K562 (cell line): ENCODE results near the gene CLHC1. TPM values are rescaled to one million over a fixed set of nuclear protein-coding genes. Genes with fewer than 3 reads are reported as not detected.

Source experiments
- ATAC-seq: fragments of 200-7000 bp; cut with Tn5 transposase; 3 replicates; pipeline ENCODE4 v1.9.1; 2020; ENCODE audit warnings: moderate library complexity
- BruUV-seq: library from RNA; stranded (reverse); fragments of 400-500 nt; replicated peaks from 2 replicates; lab custom pipeline; 2021; lab: Mats Ljungman, UMichigan
- CTCF ChIA-PET: fragments of 300-600 bp; formaldehyde crosslinking; extraction: SDS; loops from one replicate; lab custom pipeline; 2021; ENCODE audit warnings: low intra/inter-chr PET ratio; lab: Yijun Ruan, JAX
- POLR2A ChIA-PET: fragments of 300-600, 350-650 bp; sonication (Branson Sonifier 250); formaldehyde crosslinking; extraction: SDS; loops from one replicate; lab custom pipeline; 2021; ENCODE audit warnings: antibody characterized with exemption, inconsistent platforms; lab: Yijun Ruan, JAX
- DNase-seq, 4 experiments: peaks; one replicate each; pipeline versions ENCODE4 v3.0.0 to v3.0.0-alpha.2; 2011 to 2018; ENCODE audit warnings: low spot score in 3 of 4, mixed read lengths in 3 of 4; ENCODE audit errors: extremely low read depth in 1 of 4
- FAIRE-seq: peaks from 2 replicates; lab custom pipeline; 2011; peaks lifted over from hg19 to GRCh38; lab: Jason Lieb, UNC
- H2AFZ ChIP-seq: 2 replicates; pipeline ENCODE4 v1.6.0; 2011; ENCODE audit warnings: low read depth, low read length, control low read depth, inconsistent platforms
- H3K27ac ChIP-seq: fragments of 200-600 bp; 3 replicates; pipeline ENCODE4 v1.8.0; 2011; ENCODE audit warnings: low read depth, mild to moderate bottlenecking, control low read depth, inconsistent platforms, low read length, moderate library complexity, mixed read lengths; ENCODE audit errors: extremely low read depth
- H3K27me3 ChIP-seq, 2 experiments: fragments of 300-600 bp in 1 of 2; 2 replicates in 1 of 2; 3 replicates in 1 of 2; pipeline versions ENCODE4 v1.6.0 to v1.8.0; 2011; ENCODE audit warnings: inconsistent platforms in 2 of 2, low read length in 2 of 2, mild to moderate bottlenecking in 1 of 2, mixed read lengths in 1 of 2, moderate library complexity in 1 of 2; ENCODE audit not compliant: control insufficient read depth in 2 of 2, insufficient read depth in 2 of 2
- H3K36me3 ChIP-seq: fragments of 300-600 bp; 3 replicates; pipeline ENCODE4 v1.8.0; 2011; ENCODE audit warnings: mild to moderate bottlenecking, low read length, inconsistent platforms; ENCODE audit not compliant: control insufficient read depth, insufficient read depth
- H3K4me1 ChIP-seq, 2 experiments: fragments of 200-600 bp in 1 of 2; replicated peaks in 1 of 2; 2 replicates in 1 of 2; 3 replicates in 1 of 2; pipeline versions ENCODE4 v1.5.1 to v1.8.0; 2011; ENCODE audit warnings: inconsistent platforms in 2 of 2, low read length in 2 of 2, mild to moderate bottlenecking in 1 of 2, mixed read lengths in 1 of 2, moderate library complexity in 1 of 2; ENCODE audit not compliant: control insufficient read depth in 2 of 2, insufficient read depth in 2 of 2
- H3K4me2 ChIP-seq: 2 replicates; pipeline ENCODE4 v1.6.1; 2011; ENCODE audit warnings: low read length, control low read depth, inconsistent platforms, mixed read lengths; ENCODE audit not compliant: insufficient read depth
- H3K4me3 ChIP-seq: fragments of 200-600 bp; sonication (generic), shearing (Covaris generic); 2 replicates; pipeline ENCODE4 v1.5.1; 2016; ENCODE audit warnings: control low read depth, inconsistent platforms
- H3K79me2 ChIP-seq: fragments of 200-600 bp; 3 replicates; pipeline ENCODE4 v1.8.0; 2011; ENCODE audit warnings: low read length, inconsistent platforms; ENCODE audit not compliant: control insufficient read depth, insufficient read depth
- H3K9ac ChIP-seq, 2 experiments: 2 replicates each; pipeline versions ENCODE4 v1.6.0 to v1.6.1; 2011; ENCODE audit warnings: low read depth in 2 of 2, low read length in 2 of 2, control low read depth in 1 of 2, inconsistent platforms in 1 of 2, mild to moderate bottlenecking in 1 of 2, mixed read lengths in 1 of 2; ENCODE audit not compliant: insufficient read depth in 1 of 2
- H3K9me1 ChIP-seq: one replicate; pipeline ENCODE4 v1.6.0; 2011; ENCODE audit warnings: inconsistent platforms, mild to moderate bottlenecking, low read length, moderate library complexity; ENCODE audit not compliant: control insufficient read depth, insufficient read depth
- H3K9me3 ChIP-seq: replicated peaks from 2 replicates; pipeline ENCODE4 v1.5.1; 2011; ENCODE audit warnings: low read depth, low read length, inconsistent platforms; ENCODE audit not compliant: control insufficient read depth, insufficient read depth
- H4K20me1 ChIP-seq: replicated peaks from 2 replicates; pipeline ENCODE4 v1.6.1; 2011; ENCODE audit warnings: low read length, inconsistent platforms, mixed read lengths; ENCODE audit not compliant: control insufficient read depth, insufficient read depth
- BMI1 ChIP-seq: fragments of 150-350 bp; IDR thresholded peaks from 2 replicates; pipeline ENCODE4 v1.6.1; 2014; ENCODE audit warnings: low read length
- CCNT2 ChIP-seq: IDR thresholded peaks from 2 replicates; pipeline ENCODE4 v1.6.1; 2011; ENCODE audit warnings: borderline replicate concordance, low read depth, mild to moderate bottlenecking, moderate library complexity, mixed read lengths, low read length; ENCODE audit not compliant: insufficient read length; ENCODE audit errors: extremely low read depth
- FOXA1 ChIP-seq: fragments of 450-650 bp; IDR thresholded peaks from 2 replicates; pipeline ENCODE4 v1.6.1; 2016; ENCODE audit warnings: mild to moderate bottlenecking, borderline replicate concordance
- GATAD2A ChIP-seq: fragments of 450-650 bp; IDR thresholded peaks from 2 replicates; pipeline ENCODE4 v1.6.1; 2017
- GATAD2B ChIP-seq: fragments of 450-650 bp; IDR thresholded peaks from 2 replicates; pipeline ENCODE4 v1.6.1; 2017; ENCODE audit warnings: mild to moderate bottlenecking, borderline replicate concordance
- HMBOX1 ChIP-seq: sonication (generic); IDR thresholded peaks from 2 replicates; pipeline ENCODE4 v1.6.1; 2016
- HNRNPLL ChIP-seq: fragments of 200-400 bp; formaldehyde crosslinking; IDR thresholded peaks from 2 replicates; pipeline ENCODE4 v1.6.1; 2017; ENCODE audit warnings: low read length, low read depth, mild to moderate bottlenecking; ENCODE audit not compliant: poor library complexity, severe bottlenecking
- MTA2 ChIP-seq: fragments of 450-650 bp; IDR thresholded peaks from 2 replicates; pipeline ENCODE4 v1.6.1; 2016; ENCODE audit warnings: low read depth
- MYC ChIP-seq, 2 experiments: fragments of 250-450 bp in 1 of 2; sonication (Bioruptor Pico) in 1 of 2; IDR thresholded peaks; 2 replicates each; pipeline versions ENCODE4 v1.5.1 to v1.6.1; 2012 to 2021; ENCODE audit warnings: low read depth in 2 of 2, borderline replicate concordance in 1 of 2, improper control_type of control experiment in 1 of 2, low read length in 1 of 2, mild to moderate bottlenecking in 1 of 2, moderate library complexity in 1 of 2
- NFE2L1 ChIP-seq: fragments of 450-650 bp; IDR thresholded peaks from 2 replicates; pipeline ENCODE4 v1.6.1; 2016; ENCODE audit warnings: missing genetic modification characterization, low read depth, mild to moderate bottlenecking, missing compliant biosample characterization, moderate library complexity, borderline replicate concordance
- NR4A1 ChIP-seq, 2 experiments: fragments of 250-450 bp in 1 of 2; fragments of 450-650 bp in 1 of 2; sonication (Bioruptor Pico) in 1 of 2; IDR thresholded peaks; 2 replicates each; pipeline versions ENCODE4 v1.4.0 to v1.6.1; 2016 to 2020; ENCODE audit warnings: mild to moderate bottlenecking in 2 of 2, missing compliant biosample characterization in 1 of 2, missing genetic modification characterization in 1 of 2, moderate library complexity in 1 of 2
- NRF1 ChIP-seq, 2 experiments: fragments of 450-650 bp; IDR thresholded peaks in 1 of 2; conservative IDR thresholded peaks in 1 of 2; 2 replicates each; pipeline ENCODE4 v1.6.1; 2014; ENCODE audit warnings: mild to moderate bottlenecking in 2 of 2
- PKNOX1 ChIP-seq: fragments of 450-650 bp; IDR thresholded peaks from 2 replicates; pipeline ENCODE4 v1.6.1; 2016
- RCOR1 ChIP-seq, 2 experiments: IDR thresholded peaks; 2 replicates each; pipeline ENCODE4 v1.6.1; 2012; ENCODE audit warnings: low read depth in 2 of 2, low read length in 2 of 2, borderline replicate concordance in 1 of 2, improper control_type of control experiment in 1 of 2
- TRIM28 ChIP-seq: fragments of 450-650 bp; IDR thresholded peaks from 2 replicates; pipeline ENCODE4 v1.6.1; 2017
- ZBTB7A ChIP-seq: IDR thresholded peaks from 2 replicates; pipeline ENCODE4 v1.6.1; 2011; ENCODE audit warnings: low read depth, mild to moderate bottlenecking, low read length, moderate library complexity, borderline replicate concordance; ENCODE audit not compliant: control insufficient read depth
- ZNF143 ChIP-seq: sonication (generic); formaldehyde crosslinking; IDR thresholded peaks from 2 replicates; pipeline ENCODE4 v1.9.0; 2022; ENCODE audit warnings: mild to moderate bottlenecking, missing genetic modification reagents
- ZNF280A ChIP-seq: fragments of 450-650 bp; IDR thresholded peaks from 2 replicates; pipeline ENCODE4 v1.6.1; 2018; ENCODE audit warnings: mild to moderate bottlenecking, low read depth; ENCODE audit not compliant: partially characterized antibody
- ZNF324 ChIP-seq: fragments of 250-450 bp; sonication (Bioruptor Pico); IDR thresholded peaks from 2 replicates; pipeline ENCODE4 v1.4.0; 2020; ENCODE audit warnings: mild to moderate bottlenecking
- ZNF695 ChIP-seq: fragments of 450-650 bp; formaldehyde crosslinking; IDR thresholded peaks from 2 replicates; pipeline ENCODE4 v1.4.0; 2020; ENCODE audit warnings: mild to moderate bottlenecking, moderate library complexity
- WGBS: fragments of 100-300 bp; shearing (Covaris generic); methylation state at CpG from one replicate; pipeline ENCODE4 v1.1.6; 2016; ENCODE audit warnings: low coverage, mixed read lengths; ENCODE audit not compliant: insufficient coverage; ENCODE audit errors: missing lambda C conversion rate; 5-methylcytosine and 5-hydroxymethylcytosine counted together
- in situ Hi-C: fragments of 300-500 bp; cut with MboI; formaldehyde crosslinking; loops from 4 replicates; pipeline ENCODE4 v1.15.0; 2018; ENCODE audit warnings: inconsistent platforms, mixed read lengths
- intact Hi-C: fragments of 100-400 bp; cut with micrococcal nuclease; formaldehyde crosslinking; loops from 2 replicates; pipeline ENCODE4 v1.14.2; 2022
- polyA plus RNA-seq, 8 experiments: library from polyadenylated mRNA; depleted of rRNA in 4 of 8; stranded (reverse) in 5 of 8; unstranded in 3 of 8; fragments of >200 nt; fragmentation: Nextera tagmentation in 2 of 8; fragmentation: Illumina TruSeq in 1 of 8; extraction: Ambion mirVana in 2 of 8; extraction: Trizol in 1 of 8; gene quantifications; 2 replicates each; pipeline versions ENCODE4 v1.2.1 to v1.2.3, GENCODE V29; 2011 to 2014; ENCODE audit warnings: inconsistent platforms in 1 of 8, missing spikeins in 1 of 8
- total RNA-seq, 7 experiments: library from RNA; depleted of rRNA in 6 of 7; stranded (reverse); fragments of >200 nt in 6 of 7; fragmentation: Illumina TruSeq in 2 of 7; extraction: Trizol in 2 of 7; gene quantifications; 2 replicates each; pipeline versions ENCODE4 v1.2.1 to v1.2.3, GENCODE V29; 2011 to 2021; ENCODE audit warnings: low replicate concordance in 1 of 7

Gene CLHC1
- total and polyA plus RNA-seq, 9 of the 15 experiments (the other 6 are each of a cell fraction or from before 2014, with no cell fraction given), result 3.7 to 14.3 (median 8.6) TPM

GRCh38 chr2:55157474-55157884 is 74.6 kb downstream of the CLHC1 start:
- FAIRE-seq, result peak; percentile 71
- intact Hi-C loops, result no loop called here
- no TSS peak for BruUV-seq
- Histone ChIP-seq H3K4me2 (peak overlapping the region; percentile 61), H3K9me1 (no peaks in the 10 kb centered on the region), H3K79me2 (no peaks in the 10 kb centered on the region), H3K27me3 (no peaks in the 10 kb centered on the region), H3K4me3 (no peak overlapping the region), H4K20me1 (no peaks in the 10 kb centered on the region), H3K9me3 (no peaks in the 10 kb centered on the region), H3K4me1 (peaks cover 18 to 43% of the 10 kb centered on the region in 2 experiments), H3K27ac (peak overlapping the region; percentile 40; the same call in 2 of the 3 replicates), H3K9ac (peak overlapping the region; percentile 4 to 40; a peak in 2 of 4 replicates), H2AFZ (peak overlapping the region; percentile 81), H3K36me3 (no peaks in the 10 kb centered on the region)
- peak; percentile 74 for ATAC-seq
- WGBS, result 39% methylated on average over 2 of the region's 2 CpGs
- in situ Hi-C loops, result no loop called here
- peak; percentile 25 to 52 (median 40) for DNase-seq
- CTCF ChIA-PET, result no interaction called here
- POLR2A ChIA-PET, result interaction anchor here (1.5 to 2.4 kb wide), 4 partner anchors 10 to 111 kb away, joined by 3 to 8 read pairs (median 6); no protein-coding TSS in a partner anchor
- TF ChIP-seq ZBTB7A (peak; percentile 24; the same call in 1 of the 2 replicates), NFE2L1 (tag) (no peak), FOXA1 (no peak), MTA2 (no peak), PKNOX1 (no peak), HMBOX1 (0 out of 2 replicates have a peak, but pooled peaks have one; percentile 58), RCOR1 (IDR thresholded peaks at IDR 0.05; ENCODE audit: borderline replicate concordance in 1 of 2, low read depth in 2 of 2, low read length in 2 of 2) (no peak), ZNF143 (CRISPR knock-in tag) (no peak), MYC (IDR thresholded peaks at IDR 0.05; ENCODE audit: low read depth, low read length) (0 out of 2 replicates have a peak, but pooled peaks have one; percentile 10), MYC (CRISPR knock-in tag; IDR thresholded peaks at IDR 0.05; ENCODE audit: borderline replicate concordance, low read depth) (no peak), GATAD2B (no peak), ZNF280A (no peak), NRF1 (conservative IDR thresholded peaks at IDR 0.05 in 1 of 2, IDR thresholded peaks at IDR 0.05 in 1 of 2) (no peak), BMI1 (no peak), ZNF324 (no peak), GATAD2A (0 out of 2 replicates have a peak, but pooled peaks have one; percentile 32), CCNT2 (no peak), ZNF695 (CRISPR knock-in tag) (no peak), NR4A1 (CRISPR knock-in tag; IDR thresholded peaks at IDR 0.05) (no peak), NR4A1 (tag; IDR thresholded peaks at IDR 0.05) (peak; percentile 86), TRIM28 (no peak), HNRNPLL (no peak)
